ENCODE data around the gene SRSF2.

- TF ChIP-seq CTCF (IDR thresholded peaks at IDR 0.05) (no peak), POLR2A (IDR thresholded peaks at IDR 0.05) (no peak)
These were observed 11.4 kb downstream of the SRSF2 start for GRCh38 chr17:76725580-76726230.

Measured in body of pancreas (tissue), 4 donors.